HG02798 (cell line): Measurements from ENCODE around the gene SRP68.

Source experiments
- ATAC-seq: cut with Tn5 transposase; IDR thresholded peaks from one replicate; pipeline ENCODE4 v1.9.1; 2021; ENCODE audit warnings: mild to moderate bottlenecking; ENCODE audit not compliant: unreplicated experiment, poor library complexity

Gene SRP68

GRCh38 chr17:76090517-76091129, 18.3 kb upstream of the SRP68 start:
- no peak for ATAC-seq

- ATAC-seq = no peak
Measured at GRCh38 chr17:76089680-76090516, 17.6 kb upstream of the SRP68 start.

- no peak for ATAC-seq
Measured at GRCh38 chr17:76088868-76089576, 16.7 kb upstream of the SRP68 start.

- ATAC-seq = no peak
Measured at GRCh38 chr17:76088041-76088867, 15.9 kb upstream of the SRP68 start.

GRCh38 chr17:76087531-76087930, 15.2 kb upstream of the SRP68 start:
- ATAC-seq = no peak

- no peak for ATAC-seq
Measured at GRCh38 chr17:76086384-76086783, 14.1 kb upstream of the SRP68 start.

- no peak for ATAC-seq
Measured at GRCh38 chr17:76085731-76086366, 13.5 kb upstream of the SRP68 start.

GRCh38 chr17:76085066-76085730, 12.9 kb upstream of the SRP68 start:
- ATAC-seq = no peak

- ATAC-seq = no peak
Measured at GRCh38 chr17:76083536-76084182, 11.3 kb upstream of the SRP68 start.

GRCh38 chr17:76082326-76083251, 10.3 kb upstream of the SRP68 start:
- no peak for ATAC-seq

- ATAC-seq = no peak
Measured at GRCh38 chr17:76081295-76082210, 9.2 kb upstream of the SRP68 start.

GRCh38 chr17:76080768-76081287, 8.5 kb upstream of the SRP68 start:
- ATAC-seq = no peak

GRCh38 chr17:76079956-76080767, 7.8 kb upstream of the SRP68 start:
- no peak for ATAC-seq

- ATAC-seq = no peak
Measured at GRCh38 chr17:76079535-76079955, 7.2 kb upstream of the SRP68 start.

- ATAC-seq = no peak
Measured at GRCh38 chr17:76078860-76079534, 6.7 kb upstream of the SRP68 start, which contains the start of gene ZACN. ZACN (plus strand) TSS chr17:76079182; CDS start chr17:76079265, 83 bp downstream.
